ENCODE data around the gene TAPBP.
A peak's percentile ranks its signal among the peaks of the same experiment; 100 is the strongest.
"Not testable (repeated sequence)": the region's sequence is repeated elsewhere in the genome, so short reads cannot be mapped to it uniquely, and the experiment has no call there.

Gene TAPBP

GRCh38 chr6:33313709-33314514 lies at the start of gene TAPBP:
TAPBP (minus strand) TSS chr6:33314078; CDS start chr6:33314041, 37 bp downstream.
- DNase-seq = no peak

GRCh38 chr6:33363486-33363885 lies 49.6 kb upstream of the TAPBP start:
- not testable (repeated sequence) for DNase-seq

- no peak for DNase-seq
Measured at GRCh38 chr6:33359331-33359730, 45.5 kb upstream of the TAPBP start.

GRCh38 chr6:33357160-33357871 lies 43.4 kb upstream of the TAPBP start:
- DNase-seq = not testable (repeated sequence)

- no peak for DNase-seq
Measured at GRCh38 chr6:33356295-33356694, 42.4 kb upstream of the TAPBP start.

GRCh38 chr6:33355860-33356259 lies 42.0 kb upstream of the TAPBP start:
- not testable (repeated sequence) for DNase-seq

- DNase-seq = no peak
Measured at GRCh38 chr6:33347816-33348215, 33.9 kb upstream of the TAPBP start.

- not testable (repeated sequence) for DNase-seq
Measured at GRCh38 chr6:33346972-33347371, 33.1 kb upstream of the TAPBP start.

- peak; percentile 50 for DNase-seq
Measured at GRCh38 chr6:33344701-33345697, 31.1 kb upstream of the TAPBP start.

- no peak for DNase-seq
Measured at GRCh38 chr6:33343953-33344611, 30.2 kb upstream of the TAPBP start.

- DNase-seq = not testable (repeated sequence)
Measured at GRCh38 chr6:33343606-33343952, 29.7 kb upstream of the TAPBP start.

- DNase-seq = no peak
Measured at GRCh38 chr6:33339193-33339592, 25.3 kb upstream of the TAPBP start.

GRCh38 chr6:33336495-33336894 lies 22.6 kb upstream of the TAPBP start:
- DNase-seq = no peak

GRCh38 chr6:33335916-33336315 lies 22.0 kb upstream of the TAPBP start:
- DNase-seq = no peak

GRCh38 chr6:33333666-33334065 lies 19.8 kb upstream of the TAPBP start:
- DNase-seq = no peak

- no peak for DNase-seq
Measured at GRCh38 chr6:33330736-33331135, 16.9 kb upstream of the TAPBP start.

- DNase-seq = no peak
Measured at GRCh38 chr6:33329058-33329457, 15.2 kb upstream of the TAPBP start.

- no peak for DNase-seq
Measured at GRCh38 chr6:33324125-33324524, 10.2 kb upstream of the TAPBP start.

GRCh38 chr6:33323623-33323948 lies 9.7 kb upstream of the TAPBP start:
- no peak for DNase-seq

- DNase-seq = no peak
Measured at GRCh38 chr6:33321227-33321626, 7.3 kb upstream of the TAPBP start.

- DNase-seq = no peak
Measured at GRCh38 chr6:33320315-33321181, 6.7 kb upstream of the TAPBP start.

- DNase-seq = no peak
Measured at GRCh38 chr6:33319939-33320314, 6.0 kb upstream of the TAPBP start.
